Measurements from ENCODE around the gene COL3A1.

The COL3A1 gene

DNA sequence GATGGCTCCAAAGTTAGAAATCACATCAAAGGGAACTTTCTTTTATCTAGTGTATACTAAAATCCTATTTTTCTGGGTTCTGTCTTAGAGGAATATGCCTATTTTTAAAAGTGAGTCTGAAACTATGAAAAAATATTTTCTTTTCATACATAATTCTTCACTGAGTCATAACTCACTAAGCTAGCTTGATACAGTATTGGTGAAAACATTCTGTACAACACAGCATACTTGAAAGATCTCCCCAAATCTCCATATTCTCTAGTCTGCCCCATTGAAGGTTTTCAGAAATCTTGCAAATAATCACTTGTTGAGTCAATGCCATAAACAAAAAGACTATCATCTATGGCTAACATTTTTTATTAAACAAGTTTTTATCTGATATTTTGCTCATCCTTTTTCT is 44.5 kb downstream of the COL3A1 start:
- DNase-seq, result no peak
- ATAC-seq, result no peak

DNA sequence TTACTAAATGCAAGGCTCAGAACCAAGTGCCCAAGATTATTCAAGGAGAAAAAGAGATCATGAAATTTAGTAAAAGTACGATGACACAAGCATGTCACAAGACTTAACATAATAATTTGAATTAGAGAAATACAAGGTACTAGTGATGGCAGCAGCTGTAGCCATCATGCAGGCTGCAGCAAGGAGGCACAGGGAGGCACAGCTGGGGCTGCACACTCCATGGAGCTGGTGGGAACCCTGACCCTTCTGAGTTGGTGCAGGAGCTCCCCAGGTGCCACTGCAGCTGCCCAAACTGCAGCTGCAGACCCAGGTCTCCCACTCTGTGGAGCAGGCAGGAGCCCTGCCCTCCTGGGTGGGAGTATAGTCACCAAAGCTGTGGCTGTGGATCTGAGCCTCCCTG is 46.0 kb downstream of the COL3A1 start:
- ATAC-seq (peak; percentile 19), DNase-seq (no peak)

DNA sequence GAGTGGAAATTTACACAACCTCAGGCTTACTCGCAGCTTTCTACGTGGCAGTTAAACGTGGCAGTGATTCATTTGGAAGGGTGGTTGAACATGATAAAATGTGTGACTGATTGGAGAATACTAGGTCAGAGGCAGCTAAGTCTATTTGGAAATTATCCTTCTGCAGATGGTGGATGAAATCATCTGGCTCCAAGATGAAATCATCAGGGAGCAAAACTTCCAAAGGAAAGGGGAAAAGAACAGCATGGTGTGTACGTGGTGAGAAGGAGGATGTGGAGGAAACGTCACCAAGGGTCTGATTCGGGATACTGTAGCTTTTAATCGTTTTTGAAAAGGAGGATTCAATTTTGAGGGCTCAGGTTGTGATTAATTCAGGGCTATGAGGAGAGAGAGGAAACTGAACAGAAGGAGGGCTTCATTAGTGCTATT is 47.9 kb downstream of the COL3A1 start:
- DNase-seq, result no peak

DNA sequence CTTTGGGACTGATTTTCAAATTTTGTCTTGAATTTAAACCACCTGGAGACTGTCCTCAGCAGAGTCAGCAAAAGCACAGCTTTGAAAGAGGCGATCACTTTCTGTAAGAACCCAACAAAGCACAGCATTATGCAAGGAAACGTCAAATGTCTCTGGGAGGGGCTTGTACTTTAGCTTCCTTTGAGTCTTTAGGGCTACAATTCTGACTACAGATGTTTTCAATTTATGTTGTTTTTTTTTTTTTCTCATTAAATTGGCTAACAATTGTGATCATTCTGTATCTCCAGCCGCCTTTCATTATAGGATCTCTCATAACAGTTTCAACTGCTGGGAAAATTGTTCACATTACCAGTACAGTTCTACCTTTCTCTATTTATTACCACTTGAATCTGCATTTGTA is 48.3 kb downstream of the COL3A1 start:
- ATAC-seq (no peak), DNase-seq (no peak)

More for the DNA sequence above, 47.9 kb downstream of the COL3A1 start:
- no peak for ATAC-seq

DNA sequence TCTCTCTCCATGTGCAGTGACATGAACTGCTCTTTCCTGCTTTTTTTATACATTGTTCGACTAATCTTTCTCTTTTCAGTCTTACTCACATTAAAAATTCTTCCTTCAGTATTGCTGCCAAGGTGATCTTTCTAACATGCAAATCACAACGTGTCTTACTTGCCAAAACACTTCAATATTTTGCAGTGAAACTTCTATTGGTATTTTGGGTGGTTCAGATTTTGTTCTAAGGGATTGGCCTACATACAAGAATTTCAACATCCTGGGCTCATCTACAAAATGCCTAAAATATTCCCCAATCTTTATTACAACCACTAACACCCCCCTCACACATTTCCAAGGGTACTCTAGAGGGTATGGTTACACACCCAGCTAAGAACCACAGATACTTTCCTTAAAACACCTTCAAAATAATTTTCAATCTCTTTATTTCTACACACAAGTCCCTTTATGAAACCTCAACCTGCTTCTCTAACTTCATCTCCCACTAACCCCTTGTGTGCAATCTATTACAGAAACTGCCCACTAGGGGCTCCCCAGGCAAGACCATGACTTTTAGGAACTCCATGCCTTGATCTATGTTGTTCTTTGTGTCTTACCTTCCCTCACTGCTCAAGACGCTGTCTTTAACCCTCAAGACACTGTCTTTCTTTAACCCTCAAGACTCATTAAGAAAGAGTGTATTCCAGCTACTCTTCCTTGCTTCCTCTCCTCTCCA is 50.9 kb downstream of the COL3A1 start:
- ATAC-seq, result no peak
- DNase-seq, result no peak

DNA sequence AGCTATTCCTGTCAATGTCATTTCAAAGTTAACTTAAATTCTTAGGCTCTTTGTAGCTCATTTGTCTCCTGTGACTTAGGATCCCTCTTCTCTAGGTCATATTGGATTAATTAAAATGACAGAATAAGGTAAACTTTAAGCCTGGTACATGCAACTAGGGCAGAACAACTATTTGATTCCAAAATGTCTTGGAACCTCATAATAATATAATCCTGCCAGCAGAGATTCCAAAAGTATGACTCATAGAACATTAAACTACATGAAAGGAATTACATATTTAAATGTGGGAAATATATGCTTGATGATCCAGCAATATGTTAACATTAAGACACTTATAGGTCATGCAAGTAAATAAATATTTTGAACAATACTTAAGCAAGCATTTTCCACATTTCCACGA is 63.3 kb downstream of the COL3A1 start:
- no peak for DNase-seq
- ATAC-seq, result no peak

DNA sequence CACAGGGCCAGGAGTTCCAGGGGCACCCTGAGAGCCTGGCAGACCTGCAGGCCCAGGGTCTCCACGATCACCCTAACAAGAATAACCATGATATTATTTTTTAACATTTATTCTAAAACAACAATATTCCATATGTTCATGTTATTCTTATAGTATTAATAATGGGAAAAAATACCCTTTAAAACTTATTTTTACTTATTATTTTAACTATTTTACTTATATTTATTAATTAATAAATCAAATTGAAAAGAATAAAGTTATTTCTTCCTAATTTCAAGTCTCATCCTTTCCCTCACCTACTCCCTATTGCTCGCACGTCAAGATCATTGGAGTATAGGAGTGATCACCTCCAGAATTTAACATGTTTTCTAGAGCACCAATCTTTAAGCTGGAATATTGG is 71.7 kb downstream of the COL3A1 start:
- ATAC-seq, result no peak
- no peak for DNase-seq

DNA sequence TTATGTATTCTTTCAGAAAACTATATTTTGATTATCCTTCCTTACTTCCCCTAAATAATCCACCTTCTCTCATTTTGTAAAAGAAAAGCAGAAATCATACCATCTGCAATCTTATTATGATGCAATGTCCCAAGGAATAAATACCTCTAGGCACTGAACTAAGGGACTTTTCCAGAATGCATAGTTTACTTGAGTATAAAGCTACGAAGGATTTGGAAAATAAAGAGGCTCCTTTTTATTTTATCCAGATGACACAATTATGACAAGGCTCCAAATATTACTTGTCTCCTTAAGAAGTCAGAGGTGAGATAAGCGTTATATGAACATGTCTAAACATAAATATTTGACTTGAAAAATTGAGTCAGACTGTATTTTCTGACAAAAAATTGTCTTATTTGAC is 72.1 kb downstream of the COL3A1 start:
- DNase-seq (no peak), ATAC-seq (no peak)

DNA sequence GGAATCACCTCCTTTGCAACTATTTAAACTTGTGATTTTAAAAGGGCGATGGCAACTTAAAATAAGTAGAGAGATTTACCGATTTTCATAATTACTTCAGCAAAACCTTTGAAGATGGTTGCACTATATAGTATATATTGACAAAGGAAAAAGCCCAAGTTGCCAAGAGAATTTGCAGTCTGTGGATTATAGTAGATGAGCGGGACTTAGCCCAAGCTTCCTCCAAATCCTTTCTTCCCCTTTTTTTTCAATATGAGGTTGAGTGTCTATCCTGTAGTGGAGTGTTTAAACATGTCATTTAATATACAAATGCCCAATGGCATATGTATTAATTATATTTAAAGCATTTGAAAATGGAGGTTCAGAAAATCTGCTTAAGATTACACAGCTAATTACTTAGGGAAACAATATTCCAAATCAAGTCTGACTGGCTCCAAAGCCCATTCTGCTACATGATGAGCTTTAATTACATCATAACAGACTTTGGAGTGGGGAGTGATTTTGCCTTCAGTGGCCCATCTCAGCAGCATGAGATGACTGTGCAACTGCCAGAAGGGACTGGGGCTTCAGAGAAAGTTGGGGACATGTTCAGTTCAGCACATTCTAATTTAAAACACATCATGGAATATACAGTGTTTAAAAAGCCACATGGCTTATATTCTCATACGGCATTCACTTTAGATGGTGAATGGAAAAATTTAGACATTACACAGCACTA is 73.2 kb downstream of the COL3A1 start:
- ATAC-seq (no peak), DNase-seq (no peak)

DNA sequence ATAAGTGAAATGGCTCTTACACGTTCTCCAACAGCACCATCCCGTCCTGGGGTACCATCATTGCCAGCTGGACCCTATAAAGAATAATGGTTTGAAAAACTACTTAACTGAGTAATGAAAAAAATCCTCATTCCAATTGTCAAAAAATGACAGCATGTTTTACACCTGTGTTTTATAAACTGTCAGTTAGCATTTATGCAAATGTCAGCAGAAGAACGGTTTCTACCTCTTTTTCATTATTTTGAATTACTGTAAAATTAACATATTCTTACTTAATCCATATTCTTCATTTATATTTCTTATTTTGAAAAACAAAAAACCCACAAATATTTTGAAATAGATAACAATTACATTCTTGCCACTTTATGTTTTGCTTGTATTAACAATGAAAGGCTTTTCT is 74.0 kb downstream of the COL3A1 start:
- DNase-seq (no peak), ATAC-seq (no peak)

DNA sequence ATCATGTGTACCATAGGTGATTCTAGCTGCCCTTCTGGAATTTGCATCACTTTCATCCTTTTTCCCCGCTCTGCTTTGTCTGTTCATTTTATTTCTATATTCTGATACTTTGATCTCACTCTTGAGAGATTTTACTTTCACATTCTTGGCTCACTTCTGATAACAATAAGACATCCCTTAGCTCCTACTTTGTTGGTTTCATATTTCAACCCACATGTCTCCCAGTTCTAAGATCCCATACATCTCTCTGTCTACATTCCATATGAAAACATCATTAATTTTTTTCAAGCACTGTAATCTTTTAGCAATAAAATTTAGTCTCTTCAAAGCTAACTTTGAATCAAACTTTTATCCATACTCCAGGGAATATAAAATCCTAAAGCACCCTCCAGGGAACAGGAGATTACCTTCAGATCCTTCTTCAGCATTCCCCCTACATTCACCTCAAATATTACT is 75.6 kb downstream of the COL3A1 start:
- ATAC-seq (no peak), DNase-seq (no peak)

DNA sequence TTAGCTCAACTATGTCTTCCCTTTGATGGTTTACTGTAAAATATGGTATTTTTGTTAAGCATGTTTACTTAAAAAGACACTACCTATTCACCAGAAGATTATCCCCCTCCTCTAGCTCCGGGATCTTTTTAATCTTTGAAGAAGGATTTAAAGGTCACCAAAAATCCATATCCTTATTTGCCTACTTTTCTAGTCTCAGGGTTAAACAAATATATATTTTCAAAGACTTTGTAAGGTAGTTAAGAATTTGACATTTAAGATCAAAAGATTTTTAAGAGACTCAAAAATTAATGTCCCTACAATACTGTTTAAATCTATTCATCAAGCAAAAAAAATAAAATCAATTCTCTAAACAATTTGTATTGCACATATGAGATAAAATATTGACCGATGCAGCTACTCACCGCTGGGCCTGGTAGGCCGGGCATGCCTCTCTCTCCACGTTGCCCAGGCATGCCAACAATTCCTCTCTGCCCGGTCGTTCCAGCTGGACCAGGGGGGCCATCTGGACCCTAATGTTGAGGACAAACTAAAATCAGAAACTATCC is 76.1 kb downstream of the COL3A1 start:
- DNase-seq (no peak), ATAC-seq (no peak)

DNA sequence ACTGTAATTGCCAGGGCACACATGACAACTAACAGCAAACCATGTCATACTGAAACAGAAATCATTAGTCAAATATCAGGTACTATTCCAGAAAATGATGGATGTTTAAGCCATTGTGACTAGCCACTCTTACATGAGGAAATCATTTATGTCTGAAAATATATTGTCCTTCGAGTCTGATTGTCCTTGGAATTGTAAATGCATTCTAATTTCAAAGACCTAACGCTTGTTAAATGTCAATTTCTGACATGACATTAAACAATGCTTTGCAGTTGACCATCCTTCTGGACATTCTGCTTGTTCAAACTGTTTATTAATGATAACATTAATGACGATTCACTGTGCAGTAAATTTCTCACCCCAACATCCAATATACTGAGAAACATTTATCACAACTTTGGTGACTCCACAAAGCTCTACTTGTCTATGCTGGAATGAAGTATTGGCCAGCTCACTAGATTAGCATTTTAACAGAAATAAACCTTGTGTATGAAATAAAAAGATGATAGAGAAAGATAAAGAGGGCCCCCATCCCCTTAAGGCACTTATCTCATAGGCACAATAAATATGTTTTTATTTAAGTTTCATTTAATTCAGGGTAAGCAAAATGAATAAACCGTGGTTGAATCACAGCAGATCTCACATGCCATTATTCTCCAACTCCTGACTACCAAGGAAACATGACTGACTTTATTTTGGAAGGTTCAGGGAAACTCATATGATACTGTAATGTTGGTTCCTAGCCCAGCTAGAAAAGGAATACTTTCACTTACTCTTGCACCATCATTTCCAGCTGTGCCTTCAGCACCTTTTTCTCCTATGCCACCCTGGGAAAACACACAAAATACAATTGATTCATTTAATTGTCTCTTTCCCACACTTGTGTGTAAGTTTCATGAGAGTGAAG is 82.3 kb downstream of the COL3A1 start:
- ATAC-seq, result no peak
- no peak for DNase-seq

DNA sequence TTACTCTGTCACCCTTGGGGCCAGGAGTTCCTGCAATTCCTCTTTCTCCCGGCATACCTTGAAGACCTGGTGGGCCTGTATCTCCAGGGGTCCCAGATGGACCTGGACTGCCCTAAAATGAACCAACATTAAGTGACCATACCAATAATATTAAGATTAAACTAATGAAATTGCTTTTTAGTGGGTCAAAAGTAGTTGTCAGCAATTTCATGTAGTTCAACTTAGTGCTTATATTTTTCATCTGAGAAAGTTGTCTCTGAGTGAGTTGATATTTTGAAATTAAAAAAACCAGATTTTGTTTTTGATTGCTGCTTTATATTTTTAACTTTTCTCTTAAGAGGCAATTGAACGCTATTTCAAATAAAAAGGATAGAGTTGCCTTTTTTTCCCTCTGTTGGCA is 83.1 kb downstream of the COL3A1 start:
- ATAC-seq (no peak), DNase-seq (no peak)

DNA sequence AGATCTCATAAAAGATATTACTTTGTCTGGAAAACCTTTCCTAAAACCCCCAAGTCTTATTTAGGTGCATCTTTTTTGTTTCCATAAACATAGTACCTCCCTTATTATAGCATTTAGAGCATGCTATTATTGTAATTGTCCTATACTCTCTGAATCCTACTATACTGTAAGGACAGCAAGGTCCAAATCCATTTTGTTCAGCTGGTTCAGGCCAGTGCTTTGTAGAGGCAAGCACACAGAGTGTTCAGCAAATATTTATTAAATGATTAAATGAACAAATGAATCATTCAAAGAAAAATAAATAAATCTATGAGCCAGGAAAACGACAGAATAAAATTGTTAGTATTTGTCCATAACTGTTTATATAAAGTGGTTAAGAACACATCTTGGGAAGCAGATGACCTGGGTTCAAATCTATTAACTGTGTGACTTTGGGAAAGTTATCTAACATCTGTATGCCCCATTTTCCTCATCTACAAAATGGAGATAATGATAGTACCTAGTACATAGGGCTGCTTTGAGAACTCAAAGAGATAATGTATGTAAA is 86.0 kb downstream of the COL3A1 start:
- no peak for ATAC-seq
- DNase-seq, result no peak

Measured in stimulated activated naive CD8-positive, alpha-beta T cell treated with anti-CD3 and anti-CD28 coated beads, Interleukin-15, Interleukin-2, amounts not matched to agents 100 U/mL and 50 U/mL, for 24 hours (primary cell).